Gastroesophageal sphincter (tissue), 4 donors: ENCODE data around the gene C5orf24. TPM values are rescaled to one million over a fixed set of nuclear protein-coding genes. Genes with fewer than 3 reads are reported as not detected.

ENCODE experiments used
- ATAC-seq: fragments of 150-250 bp; one replicate; pipeline ENCODE4 v1.9.1; 2016; ENCODE audit warnings: mild to moderate bottlenecking, moderate library complexity
- H3K27ac ChIP-seq, 4 donors: fragments of 200-600 bp; sonication (generic) in 3 of 4; 1 replicate in 3 of 4; 2 replicates in 1 of 4; pipeline ENCODE4 v1.5.1; 2016 to 2019
- H3K27me3 ChIP-seq: fragments of 200-600 bp; sonication (generic); one replicate; pipeline ENCODE4 v1.5.1; 2019
- H3K36me3 ChIP-seq, 2 donors: fragments of 200-600 bp; sonication (generic); one replicate each; pipeline ENCODE4 v1.5.1; 2019; ENCODE audit warnings: control low read depth in 1 of 2
- H3K4me1 ChIP-seq, 3 donors: fragments of 200-600 bp; sonication (generic); 1 replicate in 2 of 3; 2 replicates in 1 of 3; pipeline ENCODE4 v1.5.1; 2016 to 2019; ENCODE audit warnings: control low read depth in 2 of 3
- H3K4me3 ChIP-seq, 2 donors: fragments of 200-600 bp; sonication (generic); one replicate each; pipeline ENCODE4 v1.5.1; 2019; ENCODE audit warnings: mild to moderate bottlenecking in 1 of 2, moderate library complexity in 1 of 2
- H3K9me3 ChIP-seq, 3 donors: fragments of 200-600 bp; sonication (generic); one replicate each; pipeline ENCODE4 v1.5.1; 2017 to 2019; ENCODE audit warnings: control low read depth in 2 of 3
- CTCF ChIP-seq, 4 experiments: fragments of 200-600 bp in 2 of 4; fragments of 450-650 bp in 2 of 4; sonication (generic) in 1 of 4; IDR thresholded peaks; one replicate each; pipeline ENCODE4 v1.5.1; 2017 to 2019; ENCODE audit warnings: antibody characterized with exemption in 4 of 4, mild to moderate bottlenecking in 2 of 4, moderate library complexity in 2 of 4
- EP300 ChIP-seq: sonication (generic); formaldehyde crosslinking; IDR thresholded peaks from one replicate; pipeline ENCODE4 v1.6.1; 2017; ENCODE audit warnings: antibody characterized with exemption, mild to moderate bottlenecking
- POLR2A ChIP-seq, 2 donors: fragments of 450-650 bp; IDR thresholded peaks; one replicate each; pipeline ENCODE4 v1.6.1; 2017; ENCODE audit warnings: antibody characterized with exemption in 2 of 2, mild to moderate bottlenecking in 2 of 2, moderate library complexity in 1 of 2
- POLR2AphosphoS5 ChIP-seq: sonication (generic); formaldehyde crosslinking; IDR thresholded peaks from one replicate; pipeline ENCODE4 v1.6.1; 2017; ENCODE audit warnings: antibody characterized with exemption
- WGBS, 2 donors: methylation state at CpG; one replicate each; pipeline ENCODE4 v1.1.5; 2018; ENCODE audit warnings: low coverage in 1 of 2; 5-methylcytosine and 5-hydroxymethylcytosine counted together
- total RNA-seq, 4 donors: library from RNA; depleted of rRNA; stranded (reverse); fragments of >200 nt; gene quantifications; one replicate each; pipeline ENCODE4 v1.1.0, GENCODE V29; 2016

Gene C5orf24
- total RNA-seq, 4 donors from 2014 or later: 47.3 to 92.3 (median 70.7) TPM

DNA sequence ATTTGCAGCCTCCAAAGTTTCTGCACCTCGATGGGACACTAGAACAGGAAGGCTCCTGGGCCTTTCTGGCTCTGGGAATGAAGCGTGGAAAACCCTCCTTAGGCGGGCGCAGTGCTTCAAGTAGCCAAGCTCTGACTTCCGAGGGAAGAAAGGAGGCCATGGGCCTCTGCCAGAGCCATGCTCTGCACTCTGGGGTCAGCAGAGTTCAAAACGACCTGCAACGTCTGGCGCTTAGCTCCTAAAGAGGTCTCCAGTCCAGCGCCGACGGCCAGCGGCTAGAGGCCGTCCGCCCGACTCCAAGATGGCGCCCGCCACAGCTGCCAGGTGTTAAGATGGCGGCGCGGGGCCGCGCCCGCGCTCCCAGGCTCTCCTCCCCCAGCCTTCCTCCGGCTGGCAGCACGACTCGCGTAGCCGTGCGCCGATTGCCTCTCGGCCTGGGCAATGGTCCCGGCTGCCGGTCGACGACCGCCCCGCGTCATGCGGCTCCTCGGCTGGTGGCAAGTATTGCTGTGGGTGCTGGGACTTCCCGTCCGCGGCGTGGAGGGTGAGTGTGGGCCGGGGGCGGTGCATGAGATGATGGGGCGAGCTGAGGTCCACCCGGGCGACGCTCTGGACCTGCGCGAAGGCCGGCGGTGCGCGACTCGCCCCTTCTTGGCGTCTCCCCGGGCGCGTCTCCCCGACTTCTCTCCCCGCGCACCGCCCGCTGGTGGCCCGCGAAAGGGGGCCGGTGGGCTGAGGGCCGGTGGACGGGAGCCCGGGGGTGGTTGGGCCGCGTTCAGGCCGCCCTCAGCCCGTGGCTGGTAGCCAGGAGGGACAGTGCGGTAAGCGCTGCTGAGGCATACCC lies 28.4 kb downstream of the C5orf24 start, which contains the start of gene TXNDC15:
Gene TXNDC15 (plus strand): TSS at position 385 of the 844 bp plus-strand sequence. CDS start 57 bp downstream, at position 442.
- Histone ChIP-seq H3K27ac (peak within 1 kb of the TSS; percentile 94 to 98 (median 94)), H3K9me3 (no peaks in the 10 kb centered on the region), H3K27me3 (no peaks in the 10 kb centered on the region), H3K4me3 (peak within 1 kb of the TSS; percentile 80 to 96), H3K4me1 (peaks cover 0 to 50% (median 9%) of the 10 kb centered on the region in 3 donors), H3K36me3 (no peaks in the 10 kb centered on the region)
- peak; percentile 67 to 71 for TF ChIP-seq POLR2A (IDR thresholded peaks at IDR 0.05)
- TF ChIP-seq POLR2AphosphoS5: peak; percentile 69
- peak in 1 of 4 experiments; percentile 17 for TF ChIP-seq CTCF (IDR thresholded peaks at IDR 0.05)
- no peak for TF ChIP-seq EP300
- peak; percentile 95 for ATAC-seq
- WGBS, 2 donors: 6% methylated on average over 18 of the region's 79 CpGs; no CpG with 5 or more reads in 1 of the 2 donors

DNA sequence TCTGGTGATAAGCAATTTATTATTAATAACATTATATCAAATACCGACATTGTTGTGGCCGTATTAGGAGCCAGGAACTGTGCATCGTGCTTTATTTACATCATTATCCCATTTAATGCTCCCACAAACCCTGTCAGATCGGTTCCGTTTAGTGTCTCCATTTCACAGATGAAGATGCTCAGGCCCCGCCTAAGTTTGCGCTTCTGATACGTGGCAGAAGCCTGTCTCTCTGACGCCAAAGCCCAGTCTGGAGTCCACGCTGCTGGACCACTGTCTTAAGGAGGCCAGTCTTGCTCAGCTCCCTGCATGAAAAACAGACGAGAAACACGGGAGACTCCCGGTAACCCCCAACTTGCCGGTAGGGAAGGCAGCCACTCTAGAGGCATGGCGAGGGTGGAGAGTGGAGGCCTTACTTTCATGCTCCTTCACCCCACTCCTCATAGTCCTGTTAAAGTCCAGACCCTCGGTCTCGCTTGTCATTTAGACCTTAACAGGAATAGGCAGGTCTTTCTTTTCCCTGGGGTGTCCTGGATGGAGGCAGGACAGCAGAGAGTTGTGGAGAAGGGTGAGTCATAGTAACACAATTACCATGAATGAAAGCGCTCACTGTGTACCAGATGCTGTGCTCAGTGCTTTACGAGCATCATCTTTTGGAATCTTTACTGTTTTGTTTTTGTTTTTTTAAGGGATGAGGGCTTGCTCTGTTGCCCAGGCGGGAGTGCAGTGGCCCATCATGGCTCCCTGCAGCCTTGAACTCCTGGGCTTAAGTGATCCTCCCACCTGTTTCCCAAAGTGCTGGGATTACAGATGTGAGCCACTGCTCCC lies 29.3 kb downstream of the C5orf24 start:
- peaks cover 0 to 56% (median 9%) of the 10 kb centered on the region in 3 donors for H3K4me1 ChIP-seq
- WGBS, 2 donors: 1 to 3% methylated on average over 5 to 20 of the region's 20 CpGs
- peak overlapping the region; percentile 80 to 96 for H3K4me3 ChIP-seq
- H3K27me3 ChIP-seq: no peaks in the 10 kb centered on the region
- no peaks in the 10 kb centered on the region for H3K36me3 ChIP-seq
- TF ChIP-seq POLR2AphosphoS5 (no peak), CTCF (IDR thresholded peaks at IDR 0.05) (no peak), POLR2A (IDR thresholded peaks at IDR 0.05) (no peak), EP300 (no peak)
- H3K9me3 ChIP-seq: no peaks in the 10 kb centered on the region
- H3K27ac ChIP-seq: peak overlapping the region; percentile 94 to 98 (median 94)
- peak; percentile 73 for ATAC-seq

DNA sequence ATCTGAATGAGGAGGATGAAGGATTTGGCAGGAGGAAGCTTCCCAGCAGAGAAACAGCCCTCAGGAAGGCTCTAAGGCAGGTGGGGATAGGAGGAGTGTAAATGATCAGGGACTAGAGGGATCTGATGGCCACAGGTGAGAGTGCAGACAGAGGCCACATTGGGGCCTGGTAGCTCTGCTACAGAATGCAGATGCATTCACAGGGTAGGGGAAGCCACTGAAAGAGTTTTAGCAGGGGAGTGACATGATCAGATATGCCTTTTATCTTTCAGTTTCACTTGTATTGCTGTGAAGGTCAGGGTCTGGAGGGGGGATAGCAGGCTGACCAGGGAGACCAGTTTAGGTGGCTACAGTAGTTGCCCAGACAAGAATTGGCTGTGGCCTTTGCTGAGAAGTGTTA lies 31.4 kb downstream of the C5orf24 start:
- no peak for ATAC-seq

GRCh38 chr5:134878403-134878802 lies 32.6 kb downstream of the C5orf24 start:
- Histone ChIP-seq H3K9me3 (no peaks in the 10 kb centered on the region), H3K4me3 (no peak overlapping the region), H3K36me3 (no peaks in the 10 kb centered on the region), H3K27ac (no peak overlapping the region), H3K4me1 (peaks cover 0 to 55% (median 9%) of the 10 kb centered on the region in 3 donors), H3K27me3 (no peaks in the 10 kb centered on the region)
- no CpG with 5 or more reads among the region's 3 CpGs for WGBS, 2 donors
- TF ChIP-seq CTCF (IDR thresholded peaks at IDR 0.05) (no peak), POLR2A (IDR thresholded peaks at IDR 0.05) (no peak), POLR2AphosphoS5 (no peak), EP300 (no peak)
- no peak for ATAC-seq

More for the DNA sequence above, 31.4 kb downstream of the C5orf24 start:
- Histone ChIP-seq H3K36me3 (no peaks in the 10 kb centered on the region), H3K4me1 (peaks cover 0 to 56% (median 9%) of the 10 kb centered on the region in 3 donors), H3K27me3 (no peaks in the 10 kb centered on the region), H3K27ac (no peak overlapping the region), H3K4me3 (no peak overlapping the region), H3K9me3 (no peaks in the 10 kb centered on the region)
- TF ChIP-seq CTCF (IDR thresholded peaks at IDR 0.05): no peak
- no peak for TF ChIP-seq POLR2A (IDR thresholded peaks at IDR 0.05)
- TF ChIP-seq POLR2AphosphoS5: no peak
- TF ChIP-seq EP300: no peak
